Choroid plexus epithelial cell (primary cell): ENCODE data around the gene KRTAP10-8.
"Not testable (repeated sequence)": the region's sequence is repeated elsewhere in the genome, so short reads cannot be mapped to it uniquely, and the experiment has no call there.

Experiments
- DNase-seq: peaks from one replicate; pipeline ENCODE4 v3.0.0-alpha.2; 2010; ENCODE audit warnings: low read depth
- H3K4me3 ChIP-seq: 2 replicates; pipeline ENCODE4 v1.5.1; 2011; ENCODE audit warnings: low read depth, mild to moderate bottlenecking, control low read depth, low read length, moderate library complexity
- TF ChIP-seq, protein P1 (sequence below): conservative IDR thresholded peaks from 2 replicates; pipeline ENCODE4 v1.5.1; 2011; ENCODE audit warnings: low read depth, mild to moderate bottlenecking, control low read depth, inconsistent platforms, low read length, moderate library complexity

KRTAP10-8 gene

DNA sequence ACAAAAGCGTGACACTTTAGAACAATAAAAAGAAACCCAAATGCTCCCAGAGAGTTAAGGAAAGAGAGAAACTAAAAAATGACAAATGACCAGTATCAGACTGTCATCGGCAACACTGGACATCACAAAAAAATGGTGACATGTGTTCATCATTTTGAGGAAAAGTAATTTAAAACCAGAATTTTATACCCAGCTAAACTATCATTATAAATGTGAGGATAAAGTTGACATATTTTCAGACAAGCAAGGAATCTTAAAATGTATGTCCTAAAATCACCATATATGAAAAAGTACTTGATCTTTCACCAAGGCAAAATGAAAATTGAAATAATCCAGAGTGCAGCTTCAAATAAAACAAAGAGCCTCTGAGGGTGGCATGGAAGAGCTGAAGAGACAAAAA is 33.0 kb downstream of the KRTAP10-8 start:
- DNase-seq, result no peak
- H3K4me3 ChIP-seq, result no peak overlapping the region

DNA sequence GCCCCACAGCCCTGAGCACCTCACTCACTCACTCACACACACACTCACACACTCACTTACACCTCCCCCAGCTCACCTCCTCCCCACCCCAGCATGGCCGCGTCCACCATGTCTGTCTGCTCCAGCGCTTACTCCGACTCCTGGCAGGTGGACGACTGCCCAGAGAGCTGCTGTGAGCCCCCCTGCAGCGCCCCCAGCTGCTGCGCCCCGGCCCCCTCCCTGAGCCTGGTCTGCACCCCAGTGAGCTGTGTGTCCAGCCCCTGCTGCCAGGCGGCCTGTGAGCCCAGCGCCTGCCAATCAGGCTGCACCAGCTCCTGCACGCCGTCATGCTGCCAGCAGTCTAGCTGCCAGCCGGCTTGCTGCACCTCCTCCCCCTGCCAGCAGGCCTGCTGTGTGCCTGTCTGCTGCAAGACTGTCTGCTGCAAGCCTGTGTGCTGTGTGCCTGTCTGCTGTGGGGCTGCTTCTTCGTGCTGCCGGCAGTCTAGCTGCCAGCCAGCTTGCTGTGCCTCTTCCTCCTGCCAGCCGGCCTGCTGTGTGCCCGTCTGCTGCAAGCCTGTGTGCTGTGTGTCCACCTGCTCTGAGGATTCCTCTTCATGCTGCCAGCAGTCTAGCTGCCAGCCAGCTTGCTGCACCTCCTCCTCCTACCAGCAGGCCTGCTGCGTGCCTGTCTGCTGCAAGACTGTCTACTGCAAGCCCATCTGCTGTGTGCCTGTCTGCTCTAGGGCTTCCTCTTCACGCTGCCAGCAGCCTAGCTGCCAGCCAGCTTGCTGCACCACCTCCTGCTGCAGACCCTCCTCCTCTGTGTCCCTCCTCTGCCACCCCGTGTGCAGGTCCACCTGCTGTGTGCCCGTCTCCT is 34.7 kb downstream of the KRTAP10-8 start, which contains the start of gene KRTAP10-11:
TSS of gene KRTAP10-11 (plus strand) at position 49 of the 856 bp plus-strand sequence. CDS start at position 94, 45 bp downstream.
- DNase-seq, H3K4me3 ChIP-seq: not testable (repeated sequence)

More for the DNA sequence above, 33.0 kb downstream of the KRTAP10-8 start:
- TF ChIP-seq, protein P1, sequence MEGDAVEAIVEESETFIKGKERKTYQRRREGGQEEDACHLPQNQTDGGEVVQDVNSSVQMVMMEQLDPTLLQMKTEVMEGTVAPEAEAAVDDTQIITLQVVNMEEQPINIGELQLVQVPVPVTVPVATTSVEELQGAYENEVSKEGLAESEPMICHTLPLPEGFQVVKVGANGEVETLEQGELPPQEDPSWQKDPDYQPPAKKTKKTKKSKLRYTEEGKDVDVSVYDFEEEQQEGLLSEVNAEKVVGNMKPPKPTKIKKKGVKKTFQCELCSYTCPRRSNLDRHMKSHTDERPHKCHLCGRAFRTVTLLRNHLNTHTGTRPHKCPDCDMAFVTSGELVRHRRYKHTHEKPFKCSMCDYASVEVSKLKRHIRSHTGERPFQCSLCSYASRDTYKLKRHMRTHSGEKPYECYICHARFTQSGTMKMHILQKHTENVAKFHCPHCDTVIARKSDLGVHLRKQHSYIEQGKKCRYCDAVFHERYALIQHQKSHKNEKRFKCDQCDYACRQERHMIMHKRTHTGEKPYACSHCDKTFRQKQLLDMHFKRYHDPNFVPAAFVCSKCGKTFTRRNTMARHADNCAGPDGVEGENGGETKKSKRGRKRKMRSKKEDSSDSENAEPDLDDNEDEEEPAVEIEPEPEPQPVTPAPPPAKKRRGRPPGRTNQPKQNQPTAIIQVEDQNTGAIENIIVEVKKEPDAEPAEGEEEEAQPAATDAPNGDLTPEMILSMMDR, result no peak

DNA sequence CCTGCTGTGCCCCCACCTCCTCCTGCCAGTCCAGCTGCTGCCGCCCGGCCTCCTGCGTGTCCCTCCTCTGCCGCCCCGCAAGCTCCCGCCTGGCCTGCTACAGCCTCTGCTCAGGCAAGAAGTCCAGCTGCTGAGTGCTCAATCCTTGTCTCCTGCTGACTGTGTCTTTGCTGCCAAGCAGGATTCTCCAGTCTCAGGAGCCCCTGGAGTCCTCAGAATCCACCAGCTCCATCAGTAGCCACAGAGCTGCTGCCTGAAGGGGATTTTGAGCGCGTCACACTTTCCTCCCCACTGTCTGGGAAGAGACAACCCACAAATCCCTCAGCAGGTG is 35.3 kb downstream of the KRTAP10-8 start:
- TF ChIP-seq, protein P1, result no peak
- no peak for DNase-seq
- no peak overlapping the region for H3K4me3 ChIP-seq

DNA sequence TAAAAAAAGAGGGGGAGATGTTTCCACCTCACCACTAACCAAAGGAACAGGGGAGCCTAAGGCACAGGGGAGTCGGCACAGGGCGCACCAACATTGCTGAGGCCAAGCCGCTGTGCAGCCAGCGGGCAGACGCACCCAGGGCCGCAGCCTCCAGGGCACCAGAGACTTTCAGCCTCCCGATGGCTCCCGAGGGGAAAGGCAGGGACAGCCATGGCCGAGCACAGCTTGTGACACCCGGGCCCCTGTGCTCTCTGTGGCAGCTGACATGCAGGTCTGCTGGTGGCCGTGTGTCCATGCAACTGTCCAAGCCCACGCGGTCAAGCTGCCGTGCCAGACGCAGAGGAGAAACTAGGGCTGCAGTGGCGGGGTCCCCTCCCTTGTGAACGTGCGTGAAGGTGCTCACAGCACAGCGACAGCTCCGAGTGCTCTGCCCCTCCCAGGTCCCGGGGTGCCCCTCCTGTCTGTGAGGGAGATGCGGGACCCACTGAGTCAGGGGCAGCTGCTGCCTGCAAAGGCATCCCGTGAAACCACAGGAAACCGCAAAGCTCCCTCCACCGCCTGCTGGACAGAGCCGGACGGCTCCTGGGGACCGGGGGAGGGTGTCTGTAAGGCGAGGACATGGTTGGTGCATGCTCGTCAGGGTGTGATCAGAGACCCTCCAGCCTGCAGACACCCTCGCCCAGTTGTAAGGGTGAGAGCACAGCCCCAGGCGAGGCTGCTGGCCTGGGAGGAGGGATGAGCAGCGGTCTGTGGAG is 36.9 kb downstream of the KRTAP10-8 start:
- TF ChIP-seq, protein P1, result no peak
- H3K4me3 ChIP-seq, result no peak overlapping the region
- no peak for DNase-seq

DNA sequence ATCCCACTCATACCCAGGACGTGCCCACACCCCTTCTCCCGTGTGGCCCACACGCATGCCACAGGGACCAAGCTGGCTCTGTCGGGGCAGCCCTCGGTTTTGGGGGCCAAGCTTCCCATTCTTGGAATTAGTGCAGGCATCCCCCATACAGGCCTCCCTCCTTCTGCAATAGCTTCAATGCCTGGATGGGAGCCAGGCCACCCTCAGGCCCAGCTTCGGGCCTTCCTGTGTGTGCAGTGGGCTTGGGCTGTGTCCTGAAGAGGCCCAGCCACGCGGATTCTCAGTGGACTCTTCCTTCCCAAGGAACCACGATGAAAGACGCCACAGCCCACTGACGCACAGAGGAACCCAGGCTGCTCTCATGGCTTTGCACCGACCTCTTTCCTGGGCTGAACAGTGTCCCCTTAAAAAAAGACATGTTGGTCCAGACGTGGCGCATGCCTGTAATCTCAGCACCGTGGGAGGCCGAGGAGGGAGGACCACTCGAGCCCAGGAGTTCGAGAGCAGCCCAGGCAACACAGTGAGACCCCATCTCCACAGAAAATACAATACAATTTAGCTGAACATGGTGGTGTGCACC is 37.7 kb downstream of the KRTAP10-8 start:
- H3K4me3 ChIP-seq, result no peak overlapping the region
- DNase-seq, result no peak
- TF ChIP-seq, protein P1, result no peak

DNA sequence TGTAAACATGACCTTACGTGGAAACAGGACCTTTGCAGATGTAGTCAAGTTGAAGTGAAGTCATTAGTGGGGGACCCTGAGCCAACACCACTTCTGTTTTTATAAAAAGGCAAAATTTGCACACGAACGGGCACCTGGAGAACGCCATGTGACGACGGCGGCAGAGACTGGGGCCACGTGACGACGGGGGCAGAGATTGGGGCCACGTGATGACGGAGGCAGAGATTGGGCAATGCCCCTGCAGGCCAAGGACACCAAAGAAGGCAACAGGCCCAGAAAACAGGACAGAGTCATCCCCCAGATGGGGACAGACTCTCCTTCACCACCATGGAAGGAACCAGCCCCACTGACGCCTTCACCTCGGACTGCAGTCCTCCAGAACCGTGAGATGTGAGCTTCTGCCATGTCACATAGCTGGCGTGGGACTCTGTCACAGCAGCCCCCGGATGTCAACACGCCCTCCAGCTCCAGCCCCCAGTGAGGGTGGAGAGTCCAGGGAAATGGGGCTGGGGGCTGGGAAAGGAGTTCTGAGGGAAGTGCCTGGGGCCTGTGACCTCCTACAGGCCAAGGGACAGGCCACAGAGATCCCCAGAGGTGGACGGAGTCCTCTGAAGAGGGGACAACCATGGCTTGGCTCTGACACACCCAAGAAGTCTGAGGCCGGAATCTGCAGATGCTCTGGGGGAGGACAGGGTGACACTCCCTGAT is 38.5 kb downstream of the KRTAP10-8 start:
- TF ChIP-seq, protein P1, result no peak
- DNase-seq, result no peak
- H3K4me3 ChIP-seq, result no peak overlapping the region
